ENCODE measurements around the gene DPEP1. TPM values are rescaled to one million over a fixed set of nuclear protein-coding genes. Genes with fewer than 3 reads are reported as not detected.

DPEP1 gene
- polyA plus RNA-seq, 3 donors: not detected

DNA sequence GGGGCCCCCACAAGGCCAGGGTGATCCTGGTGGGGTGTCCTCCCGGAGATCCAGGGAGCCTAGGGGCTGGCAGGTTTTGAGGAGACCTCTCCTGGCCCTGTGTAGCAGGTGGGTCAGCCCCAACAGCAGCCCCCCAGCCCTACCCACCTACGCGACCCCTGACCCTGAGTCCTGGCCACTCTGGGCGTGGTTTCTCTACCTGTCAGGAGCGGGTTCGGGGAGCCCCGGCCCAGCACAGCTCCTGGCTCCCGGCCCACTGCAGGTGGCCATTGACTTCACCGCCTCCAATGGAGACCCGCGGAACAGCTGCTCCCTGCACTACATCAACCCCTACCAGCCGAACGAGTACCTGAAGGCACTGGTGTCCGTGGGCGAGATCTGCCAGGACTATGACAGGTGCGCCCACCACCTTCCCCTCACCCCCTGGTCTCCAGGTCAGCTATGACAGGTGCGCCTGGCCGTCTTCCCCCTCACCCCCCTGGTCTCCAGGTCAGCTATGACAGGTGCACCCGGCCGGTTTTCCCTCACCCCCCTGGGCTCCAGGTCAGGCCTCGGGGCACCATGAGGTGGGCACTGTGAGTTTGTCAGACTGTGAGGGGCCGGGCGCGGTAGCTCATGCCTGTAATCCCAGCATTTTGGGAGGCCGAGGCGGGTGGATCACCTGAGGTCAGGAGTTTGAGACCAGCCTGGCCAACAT is 24.9 kb upstream of the DPEP1 start:
- no peak overlapping the region for H3K27ac ChIP-seq (ENCODE audit: low read depth in 1 of 2, low read length in 2 of 2)
- no peak for TF ChIP-seq CTCF (IDR thresholded peaks at IDR 0.05)
- H3K9me3 ChIP-seq (replicated peaks in 1 of 2; ENCODE audit: control insufficient read depth in 1 of 2, insufficient read depth in 1 of 2, low read length in 2 of 2): peaks cover 0 to 18% of the 10 kb centered on the region in 2 donors
- DNase-seq: no peak
- H3K27me3 ChIP-seq (ENCODE audit: control insufficient read depth in 2 of 2, insufficient read depth in 2 of 2, low read length in 2 of 2): no peaks in the 10 kb centered on the region
- WGBS (ENCODE audit: insufficient coverage): 97% methylated on average over 17 of the region's 26 CpGs
- H3K36me3 ChIP-seq (replicated peaks in 1 of 2; ENCODE audit: control insufficient read depth in 1 of 2, insufficient read depth in 2 of 2, low read length in 2 of 2): no peaks in the 10 kb centered on the region
- no peaks in the 10 kb centered on the region for H3K79me2 ChIP-seq (ENCODE audit: insufficient read depth, low read length)
- Mint-ChIP-seq H3K4me3 (no peak overlapping the region), H3K36me3 (no peaks in the 10 kb centered on the region), H3K9me3 (peaks cover 0 to 4% (median 2%) of the 10 kb centered on the region in 7 donors), H3K27me3 (ENCODE audit: low read depth in 3 of 3) (peaks cover 0 to 3% (median 1%) of the 10 kb centered on the region in 3 donors), H3K27ac (no peak overlapping the region), H3K4me1 (no peaks in the 10 kb centered on the region)
- H3K4me2 ChIP-seq (replicated peaks; ENCODE audit: extremely low read depth, low read length, poor library complexity, severe bottlenecking): no peak overlapping the region
- intact Hi-C loops (cut with micrococcal nuclease): no loop called here
- H4K20me1 ChIP-seq (ENCODE audit: insufficient read depth, low read length): no peaks in the 10 kb centered on the region
- H3K4me3 ChIP-seq (replicated peaks in 1 of 3; ENCODE audit: low read depth in 2 of 3, low read length in 3 of 3): no peak overlapping the region
- no peaks in the 10 kb centered on the region for H3K4me1 ChIP-seq (ENCODE audit: control insufficient read depth in 1 of 2, insufficient read depth in 2 of 2, low read length in 2 of 2)
- H2AFZ ChIP-seq (ENCODE audit: insufficient read depth, low read depth, low read length, poor library complexity, severe bottlenecking): no peak overlapping the region
- H3K9ac ChIP-seq (ENCODE audit: insufficient read depth, low read length, poor library complexity, severe bottlenecking): no peak overlapping the region

DNA sequence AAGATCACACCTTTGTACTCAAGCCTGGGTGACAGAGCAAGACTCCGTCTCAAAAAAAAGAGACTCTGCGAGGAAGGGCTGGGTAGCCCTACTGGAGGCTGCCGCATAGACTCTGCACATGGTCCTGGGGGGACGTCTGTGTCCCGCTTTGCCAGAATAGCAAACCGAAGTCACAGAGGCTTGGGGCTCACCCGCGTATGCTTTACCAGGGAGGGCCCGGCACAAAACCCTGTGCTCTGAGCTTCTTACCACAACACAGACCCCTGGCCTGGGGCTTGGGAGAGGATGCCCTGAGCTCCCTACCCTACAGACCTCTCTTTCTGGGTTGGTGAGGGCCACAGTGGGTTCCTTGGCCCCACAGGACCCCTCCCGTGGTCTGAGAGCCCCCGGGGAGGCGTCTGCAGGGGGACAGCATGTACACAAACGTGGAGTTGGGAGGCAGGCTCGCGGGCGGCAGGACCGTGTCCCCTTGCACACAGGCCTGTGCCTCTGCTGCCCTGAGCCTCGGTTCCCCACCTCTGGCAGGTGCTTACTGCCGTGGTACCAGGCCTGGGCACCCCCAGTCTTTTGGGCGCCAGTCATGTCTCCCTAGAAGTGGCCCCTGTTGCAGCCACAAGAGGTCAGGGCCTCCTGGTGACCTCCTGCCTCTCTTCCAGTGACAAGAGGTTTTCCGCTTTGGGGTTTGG is 24.1 kb upstream of the DPEP1 start:
- Mint-ChIP-seq H3K4me1 (no peaks in the 10 kb centered on the region), H3K9me3 (peaks cover 0 to 4% (median 2%) of the 10 kb centered on the region in 7 donors), H3K27ac (no peak overlapping the region), H3K27me3 (ENCODE audit: low read depth in 3 of 3) (peaks cover 0 to 3% (median 1%) of the 10 kb centered on the region in 3 donors), H3K4me3 (no peak overlapping the region), H3K36me3 (no peaks in the 10 kb centered on the region)
- no peak overlapping the region for H3K9ac ChIP-seq (ENCODE audit: insufficient read depth, low read length, poor library complexity, severe bottlenecking)
- no peaks in the 10 kb centered on the region for H3K27me3 ChIP-seq (ENCODE audit: control insufficient read depth in 2 of 2, insufficient read depth in 2 of 2, low read length in 2 of 2)
- H3K36me3 ChIP-seq (replicated peaks in 1 of 2; ENCODE audit: control insufficient read depth in 1 of 2, insufficient read depth in 2 of 2, low read length in 2 of 2): no peaks in the 10 kb centered on the region
- H3K27ac ChIP-seq (ENCODE audit: low read depth in 1 of 2, low read length in 2 of 2): no peak overlapping the region
- H2AFZ ChIP-seq (ENCODE audit: insufficient read depth, low read depth, low read length, poor library complexity, severe bottlenecking): no peak overlapping the region
- no peak overlapping the region for H3K4me2 ChIP-seq (replicated peaks; ENCODE audit: extremely low read depth, low read length, poor library complexity, severe bottlenecking)
- no peak for TF ChIP-seq CTCF (IDR thresholded peaks at IDR 0.05)
- DNase-seq: no peak
- no peaks in the 10 kb centered on the region for H3K79me2 ChIP-seq (ENCODE audit: insufficient read depth, low read length)
- 95% methylated on average over 15 of the region's 21 CpGs for WGBS (ENCODE audit: insufficient coverage)
- H3K4me3 ChIP-seq (replicated peaks in 1 of 3; ENCODE audit: low read depth in 2 of 3, low read length in 3 of 3): no peak overlapping the region
- no peaks in the 10 kb centered on the region for H4K20me1 ChIP-seq (ENCODE audit: insufficient read depth, low read length)
- H3K9me3 ChIP-seq (replicated peaks in 1 of 2; ENCODE audit: control insufficient read depth in 1 of 2, insufficient read depth in 1 of 2, low read length in 2 of 2): peaks cover 0 to 18% of the 10 kb centered on the region in 2 donors
- H3K4me1 ChIP-seq (ENCODE audit: control insufficient read depth in 1 of 2, insufficient read depth in 2 of 2, low read length in 2 of 2): no peaks in the 10 kb centered on the region
- intact Hi-C loops (cut with micrococcal nuclease): no loop called here

Data from CD14-positive monocyte (primary cell).